RKO (cell line): ENCODE results near the gene GGTLC1.
A peak's percentile ranks its signal among the peaks of the same experiment; 100 is the strongest.
"Not testable (repeated sequence)": the region's sequence is repeated elsewhere in the genome, so short reads cannot be mapped to it uniquely, and the experiment has no call there.

Source experiments
- DNase-seq: peaks from one replicate; pipeline ENCODE4 v3.0.0-alpha.2; 2016; ENCODE audit warnings: low spot score

The GGTLC1 gene

DNA sequence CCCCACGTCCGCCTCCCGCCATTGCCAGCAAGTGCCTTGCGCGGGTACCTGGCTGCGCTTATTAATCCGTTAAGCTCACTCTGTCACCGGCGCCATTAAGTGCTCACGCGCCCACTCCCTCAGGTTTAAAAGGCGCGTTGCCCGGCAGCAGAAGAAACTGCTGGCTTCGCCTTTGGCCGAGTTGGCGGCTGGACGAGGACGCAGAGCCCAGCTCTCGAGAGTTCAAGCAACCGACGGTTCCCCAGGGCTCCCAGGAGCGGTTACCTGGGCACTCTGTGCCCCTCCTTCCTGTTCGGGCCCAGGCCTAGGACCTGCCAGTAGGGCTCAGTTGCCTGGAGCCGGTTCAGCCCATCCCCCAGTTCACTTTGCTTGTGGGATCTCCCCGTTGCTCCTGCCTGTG is at the start of gene GGTLC1:
Gene GGTLC1, minus strand, starts transcription at position 219 of the 400 bp plus-strand sequence. CDS start 2,168 bp downstream, outside the sequence.
- no peak for DNase-seq

GRCh38 chr20:24034820-24035219 is 46.2 kb upstream of the GGTLC1 start:
- no peak for DNase-seq

- DNase-seq, result no peak
Measured at GRCh38 chr20:24033565-24033964, 45.0 kb upstream of the GGTLC1 start.

- no peak for DNase-seq
Measured at GRCh38 chr20:24033151-24033550, 44.6 kb upstream of the GGTLC1 start.

DNA sequence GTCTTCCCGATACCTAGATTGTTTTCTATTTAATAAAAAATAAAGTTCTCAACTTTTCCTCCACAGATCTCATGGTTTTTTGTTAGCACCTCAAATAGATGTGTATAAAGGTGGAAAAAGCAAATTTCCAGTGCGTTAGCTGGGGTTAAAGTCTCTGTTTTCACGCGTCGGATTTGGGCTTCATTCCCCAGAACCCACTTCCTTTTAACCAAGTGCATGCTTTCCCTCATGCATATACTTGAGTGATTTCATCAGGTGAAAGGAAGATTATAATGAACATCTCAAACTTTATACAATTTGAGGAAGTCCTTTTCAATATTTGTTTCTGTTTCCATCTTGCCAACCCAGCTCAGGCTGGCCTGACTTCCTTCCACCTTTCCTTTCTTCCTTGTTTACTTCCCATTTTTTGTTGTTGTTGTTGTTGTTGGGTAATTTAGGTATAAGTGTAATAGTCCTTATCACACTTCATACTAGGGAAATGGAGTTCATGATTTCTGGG is 43.9 kb upstream of the GGTLC1 start:
- DNase-seq, result no peak

DNA sequence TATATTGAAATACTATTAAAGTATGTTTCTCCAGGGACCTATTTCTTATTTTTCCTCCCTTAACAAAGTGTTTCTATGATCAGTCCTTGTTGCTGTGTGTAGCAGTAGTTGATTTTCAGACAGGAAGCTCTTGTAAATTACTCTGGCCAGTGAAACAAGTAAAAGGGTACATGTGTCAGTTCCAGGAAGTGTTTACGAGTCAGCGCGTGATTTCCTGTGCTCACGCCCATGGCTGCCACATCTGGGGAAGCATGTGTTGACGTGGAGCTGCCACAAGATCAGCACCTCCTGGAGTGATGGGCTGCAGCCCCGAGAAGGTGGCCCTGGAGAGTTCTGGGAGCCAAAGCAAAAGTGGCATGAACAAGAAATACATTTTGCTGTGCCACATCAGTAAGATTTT is 38.6 kb upstream of the GGTLC1 start:
- peak; percentile 25 for DNase-seq

- no peak for DNase-seq
Measured at GRCh38 chr20:24022621-24023180, 34.1 kb upstream of the GGTLC1 start.

DNA sequence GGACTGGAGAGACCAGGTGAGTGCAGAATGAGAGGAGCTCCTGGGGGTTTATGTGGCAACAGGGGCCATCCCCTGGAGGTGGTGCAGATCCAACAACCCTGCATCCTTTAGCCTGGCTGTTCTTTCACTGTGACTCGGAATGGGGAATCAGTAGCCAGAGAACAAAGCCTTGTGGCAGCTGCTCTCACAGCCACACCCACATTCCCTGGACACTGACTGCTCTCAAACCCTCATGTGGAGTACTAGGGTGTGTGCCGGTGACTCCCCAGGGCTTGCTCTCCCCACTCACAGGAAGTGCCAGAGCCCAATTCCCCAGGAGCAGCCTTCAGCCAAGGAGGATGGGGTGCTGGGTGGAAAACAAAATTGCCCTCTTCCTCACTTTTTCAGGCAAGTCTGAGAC is 30.2 kb upstream of the GGTLC1 start:
- no peak for DNase-seq

DNA sequence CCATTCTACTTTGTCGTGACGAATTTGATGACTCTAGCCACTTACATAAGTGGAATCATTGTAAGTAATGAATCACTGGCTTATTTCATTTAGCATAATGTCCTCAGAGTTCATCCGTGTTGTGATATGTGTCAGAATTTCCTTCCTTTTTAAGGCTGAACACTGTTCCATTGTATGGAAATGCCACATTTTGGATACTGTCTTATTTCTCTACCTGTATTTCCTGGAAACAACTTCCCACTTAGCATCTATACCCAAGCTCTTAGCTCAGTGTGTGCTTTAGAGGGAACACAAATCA is 28.8 kb upstream of the GGTLC1 start:
- peak; percentile 34 for DNase-seq

- DNase-seq, result no peak
Measured at GRCh38 chr20:24016607-24017457, 28.3 kb upstream of the GGTLC1 start.

GRCh38 chr20:24013953-24014352 is 25.4 kb upstream of the GGTLC1 start:
- DNase-seq, result no peak

GRCh38 chr20:24011282-24011681 is 22.7 kb upstream of the GGTLC1 start:
- no peak for DNase-seq

DNA sequence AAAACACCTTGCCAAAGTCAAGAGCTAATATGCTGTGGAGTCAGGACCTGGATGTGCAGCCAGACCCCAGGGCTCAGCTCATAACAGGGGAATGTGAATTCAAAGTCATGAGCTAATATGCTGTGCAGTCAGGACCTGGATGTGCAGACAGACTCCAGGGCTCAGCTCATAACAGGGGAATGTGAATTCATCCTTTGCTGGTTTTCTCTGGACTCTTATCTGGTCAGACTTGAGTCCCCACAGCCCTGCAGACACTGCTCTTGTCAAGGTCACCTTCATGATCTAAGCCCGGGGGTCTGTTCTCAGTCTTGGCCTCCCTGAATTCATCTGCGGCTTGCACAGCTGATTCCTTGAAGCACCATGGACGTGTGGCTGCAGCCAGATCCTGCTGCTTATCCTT is 19.2 kb upstream of the GGTLC1 start:
- DNase-seq, result no peak

DNA sequence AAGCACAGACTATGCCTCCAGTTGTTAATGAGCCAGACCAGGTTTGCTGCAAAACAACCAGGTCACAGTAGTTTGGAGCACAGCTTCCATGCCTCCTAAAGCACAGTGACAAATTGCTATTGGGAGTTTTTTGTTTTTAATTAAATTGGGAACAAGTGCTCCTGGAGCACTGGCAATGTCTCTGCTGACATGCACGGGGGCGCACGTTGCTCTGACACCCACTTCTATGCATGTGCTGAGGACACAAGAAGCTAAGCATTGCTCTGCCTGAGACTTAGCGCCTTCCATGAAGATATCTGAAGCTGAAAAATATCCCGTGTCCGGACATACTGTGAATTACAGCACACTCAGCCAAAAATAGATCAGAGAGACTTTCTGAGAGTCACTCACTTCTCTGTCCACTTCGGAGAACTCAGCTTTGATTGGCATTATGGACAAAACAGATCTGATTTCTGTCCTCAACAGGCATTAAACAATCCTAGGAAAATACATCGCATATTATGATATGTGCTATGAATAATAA is 18.6 kb upstream of the GGTLC1 start:
- no peak for DNase-seq

- no peak for DNase-seq
Measured at GRCh38 chr20:24006626-24007025, 18.0 kb upstream of the GGTLC1 start.

DNA sequence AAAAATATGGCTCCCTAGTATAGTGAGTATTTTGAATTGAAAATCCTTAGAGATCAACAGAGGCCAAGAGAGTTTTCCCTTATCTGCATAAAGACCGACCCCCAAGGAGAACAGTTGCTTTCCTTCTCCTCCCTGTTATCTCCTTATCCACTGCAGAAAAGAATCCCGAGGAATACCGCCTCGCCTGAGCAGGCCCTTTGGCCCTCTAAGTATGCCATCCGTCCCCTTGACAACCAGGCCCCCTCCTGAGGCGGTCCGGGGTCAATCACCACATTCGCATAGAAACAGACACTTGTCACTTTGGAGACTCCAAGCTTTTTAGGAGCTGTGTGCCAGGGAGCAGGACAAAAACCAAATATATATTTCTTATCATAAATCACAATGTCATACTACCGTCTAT is 15.9 kb upstream of the GGTLC1 start:
- DNase-seq, result no peak

DNA sequence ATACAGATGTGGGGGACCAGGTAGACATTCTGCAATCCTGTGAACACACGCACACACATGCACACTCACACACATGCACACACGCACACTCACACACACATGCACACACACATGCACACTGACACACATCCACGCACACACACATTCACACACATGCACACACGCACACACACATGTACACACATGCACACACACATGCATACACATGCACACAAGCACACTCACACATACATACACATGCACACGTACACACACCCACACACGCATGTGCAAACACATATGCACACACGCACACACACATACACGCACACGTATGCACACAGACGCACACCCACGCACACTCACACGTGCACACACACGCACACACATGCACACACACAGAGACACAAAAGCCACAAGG is 14.3 kb upstream of the GGTLC1 start:
- no peak for DNase-seq

GRCh38 chr20:24001712-24002405 is 13.3 kb upstream of the GGTLC1 start:
- DNase-seq, result no peak

- DNase-seq, result no peak
Measured at GRCh38 chr20:23998844-23999243, 10.3 kb upstream of the GGTLC1 start.

DNA sequence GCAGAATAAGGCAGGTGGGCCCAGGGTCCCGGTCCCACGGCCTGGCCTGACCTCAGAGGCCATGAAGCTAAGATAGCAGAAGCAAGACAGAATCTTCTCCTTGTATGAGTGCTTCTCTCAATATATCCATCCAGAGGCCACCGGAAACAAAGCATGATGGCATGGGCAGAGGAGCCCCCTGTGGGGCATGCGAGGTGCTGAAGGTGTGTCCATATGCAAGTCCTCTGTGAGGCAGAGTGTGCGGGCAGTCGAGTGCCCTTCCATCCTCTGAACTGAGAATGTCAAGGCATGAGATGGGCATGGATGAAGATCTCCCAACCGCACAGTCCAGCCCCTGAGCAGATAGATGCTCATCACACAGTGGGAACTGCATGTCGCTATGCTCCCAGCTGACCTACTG is 9.8 kb upstream of the GGTLC1 start:
- DNase-seq, result no peak

DNA sequence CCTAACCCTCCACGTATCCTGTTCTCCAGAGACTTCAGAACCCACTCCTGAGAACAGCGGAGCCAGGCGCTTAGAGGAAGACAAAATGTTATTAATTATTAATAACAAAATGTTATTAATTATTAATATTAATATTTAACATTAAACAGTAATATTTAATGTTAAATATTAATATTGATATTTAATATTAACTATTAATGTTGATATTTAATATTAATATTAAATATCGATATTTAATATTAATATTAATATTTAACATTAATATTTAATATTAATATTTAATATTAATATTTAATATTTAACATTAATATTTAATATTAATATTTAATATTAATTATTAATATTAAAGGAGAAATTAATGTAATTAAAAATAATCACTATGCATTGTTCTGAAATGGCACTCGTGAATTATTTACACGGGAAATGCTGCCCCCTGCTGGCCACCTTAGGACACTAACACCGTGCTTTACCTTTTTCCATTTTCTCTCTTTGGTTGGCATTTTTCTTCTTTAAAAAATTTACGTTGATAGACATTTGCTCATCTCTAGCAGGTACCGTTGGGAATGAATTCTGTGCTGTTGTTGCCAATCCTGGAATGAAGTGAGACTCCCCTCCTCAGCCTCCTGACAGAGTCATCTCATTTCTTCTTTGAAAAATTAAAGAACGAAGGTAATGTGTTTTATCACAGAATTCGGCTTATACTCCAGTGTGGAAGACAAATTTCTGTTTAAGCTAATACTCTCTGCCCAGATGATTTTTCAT is 7.5 kb upstream of the GGTLC1 start:
- DNase-seq, result peak; percentile 54

DNA sequence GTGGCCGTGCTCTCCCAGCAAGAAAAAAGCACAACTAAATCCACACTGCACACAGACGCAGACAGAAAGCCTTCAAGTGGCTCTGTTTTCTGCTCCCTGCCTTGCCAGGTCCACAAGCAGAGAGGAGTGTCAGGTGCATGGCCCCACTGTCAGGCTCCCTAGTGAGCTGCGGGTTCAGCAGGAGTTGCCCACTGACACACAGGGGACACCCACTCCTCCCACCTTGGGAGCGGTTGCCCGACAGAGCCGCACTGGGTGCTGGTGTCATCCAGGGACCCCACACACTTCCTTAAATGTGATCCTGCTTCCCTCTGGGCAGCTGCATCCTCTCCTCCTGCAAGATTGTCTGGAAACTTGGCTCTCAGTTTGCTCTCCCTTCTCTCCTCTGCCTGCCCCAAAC is 6.7 kb upstream of the GGTLC1 start:
- not testable (repeated sequence) for DNase-seq
